ENCODE measurements around the gene COL18A1.
"Not testable (repeated sequence)": the region's sequence is repeated elsewhere in the genome, so short reads cannot be mapped to it uniquely, and the experiment has no call there.

COL18A1 gene

DNA sequence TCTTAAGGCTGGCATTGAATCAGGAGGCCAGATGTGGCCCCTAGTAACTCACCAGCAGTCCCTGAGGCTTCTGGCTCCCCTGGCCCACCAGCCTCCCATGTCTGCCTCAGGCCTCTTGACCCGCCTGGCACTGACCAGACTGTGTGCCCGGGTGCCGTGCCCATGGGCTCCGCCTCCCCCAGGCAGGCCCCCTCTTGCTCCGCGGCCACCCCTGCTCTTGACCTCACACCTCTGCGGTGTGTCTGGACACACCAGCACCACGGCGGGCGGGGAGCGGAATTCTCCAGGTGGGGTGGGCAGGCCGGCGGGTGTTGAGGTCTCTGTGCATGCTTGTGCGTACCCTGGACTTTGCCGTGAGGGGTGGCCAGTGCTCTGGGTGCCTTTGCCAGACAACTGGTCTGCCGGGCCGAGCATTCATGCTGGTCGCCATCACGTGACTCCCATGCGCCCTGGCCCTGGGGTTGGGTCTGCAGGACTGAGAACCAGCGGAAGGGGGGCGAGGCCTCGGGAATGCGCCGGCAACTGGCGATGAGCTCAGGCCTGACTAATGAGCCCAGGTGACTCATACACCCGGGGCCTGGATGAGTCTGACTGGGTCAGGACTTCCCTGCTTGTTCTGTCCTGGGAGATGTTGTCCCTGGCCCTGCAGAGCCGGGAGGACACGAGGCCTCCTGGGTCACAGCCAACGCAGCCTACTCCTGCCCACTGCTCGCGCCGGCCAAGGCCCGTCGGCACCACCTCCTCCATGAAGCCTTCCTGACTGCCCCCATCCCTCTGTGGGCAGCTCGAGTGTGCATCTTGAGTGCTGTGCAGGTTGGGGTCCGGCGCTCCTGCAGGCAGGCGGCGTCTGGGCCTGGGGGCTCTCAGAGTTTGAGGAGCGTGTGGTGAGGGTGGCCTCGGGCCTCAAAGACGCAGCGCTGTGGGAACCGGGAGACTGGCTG is 22.6 kb downstream of the COL18A1 start:
- no peak for DNase-seq (ENCODE audit: low read depth)

DNA sequence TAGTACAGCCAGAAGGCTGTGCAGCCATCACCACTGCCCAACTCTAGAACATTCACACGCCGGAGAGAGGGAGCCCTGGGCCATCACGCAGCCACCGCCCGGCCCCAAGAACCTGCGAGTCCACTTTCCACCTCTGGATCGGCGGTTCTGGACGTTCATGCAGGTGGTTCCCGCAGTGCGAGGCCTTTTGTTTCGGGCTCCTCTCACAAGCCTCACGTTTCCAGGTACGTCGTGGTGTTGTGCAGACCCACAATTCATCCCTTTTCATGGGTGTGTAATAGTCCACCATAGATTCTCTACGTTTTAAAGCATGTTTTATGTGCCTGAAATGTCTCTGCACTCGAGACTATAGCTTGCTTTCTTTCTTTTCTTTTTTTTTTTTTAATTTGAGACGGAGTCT is 23.6 kb downstream of the COL18A1 start:
- DNase-seq (ENCODE audit: low read depth), result no peak

- no peak for DNase-seq (ENCODE audit: low read depth)
Observed at GRCh38 chr21:45429221-45430175, 24.5 kb downstream of the COL18A1 start.

DNA sequence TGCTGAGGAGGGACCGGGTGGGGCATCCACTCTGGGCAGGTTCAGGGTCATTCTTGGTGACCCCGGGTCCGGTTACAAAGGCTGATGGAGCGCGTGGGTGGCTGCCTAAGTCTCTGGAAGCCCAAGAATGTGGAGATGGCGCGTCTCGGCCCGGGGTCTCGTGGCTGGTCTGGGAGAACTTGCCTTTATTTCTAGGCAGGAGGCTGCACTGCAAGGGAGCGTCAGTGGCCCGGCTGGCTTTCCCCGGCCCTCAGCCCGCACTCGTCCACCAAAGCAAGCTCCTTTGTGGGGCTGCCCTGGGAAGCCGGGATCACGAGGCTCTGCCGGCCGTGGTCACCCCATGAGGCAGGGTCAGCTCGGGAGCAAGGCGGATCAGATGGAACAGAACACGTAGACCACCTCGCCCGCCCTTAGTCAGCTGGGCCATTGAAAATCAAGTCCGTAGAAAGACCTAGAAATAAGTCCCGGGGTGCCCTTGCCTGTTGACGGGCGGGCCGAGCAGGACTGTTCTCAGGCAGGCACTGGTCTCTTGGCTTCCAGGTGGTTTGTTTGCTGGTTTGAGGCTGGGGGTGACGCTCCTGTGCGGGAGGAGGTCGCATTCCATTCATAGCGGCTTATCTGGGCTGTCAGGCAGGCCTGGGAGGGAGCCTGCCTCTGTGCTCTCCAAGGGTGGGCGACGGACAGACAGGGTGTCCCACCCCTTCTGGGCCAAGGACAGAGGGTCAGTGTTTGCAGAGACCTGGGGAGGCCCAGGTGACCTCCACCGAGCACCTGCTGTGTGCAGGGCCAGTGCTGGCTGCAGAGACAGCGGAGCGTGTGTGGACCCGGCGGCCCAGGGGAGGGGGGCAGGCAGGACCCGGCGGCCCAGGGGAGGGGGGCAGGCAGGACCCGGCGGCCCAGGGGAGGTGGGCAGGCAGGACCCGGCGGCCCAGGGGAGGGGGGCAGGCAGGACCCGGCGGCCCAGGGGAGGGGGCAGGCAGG is 25.8 kb downstream of the COL18A1 start:
- no peak for DNase-seq (ENCODE audit: low read depth)

- DNase-seq (ENCODE audit: low read depth), result no peak
Observed at GRCh38 chr21:45431781-45432572, 27.0 kb downstream of the COL18A1 start.

- no peak for DNase-seq (ENCODE audit: low read depth)
Observed at GRCh38 chr21:45432575-45433255, 27.8 kb downstream of the COL18A1 start.

GRCh38 chr21:45433301-45433700 is 28.3 kb downstream of the COL18A1 start:
- DNase-seq (ENCODE audit: low read depth), result no peak

DNA sequence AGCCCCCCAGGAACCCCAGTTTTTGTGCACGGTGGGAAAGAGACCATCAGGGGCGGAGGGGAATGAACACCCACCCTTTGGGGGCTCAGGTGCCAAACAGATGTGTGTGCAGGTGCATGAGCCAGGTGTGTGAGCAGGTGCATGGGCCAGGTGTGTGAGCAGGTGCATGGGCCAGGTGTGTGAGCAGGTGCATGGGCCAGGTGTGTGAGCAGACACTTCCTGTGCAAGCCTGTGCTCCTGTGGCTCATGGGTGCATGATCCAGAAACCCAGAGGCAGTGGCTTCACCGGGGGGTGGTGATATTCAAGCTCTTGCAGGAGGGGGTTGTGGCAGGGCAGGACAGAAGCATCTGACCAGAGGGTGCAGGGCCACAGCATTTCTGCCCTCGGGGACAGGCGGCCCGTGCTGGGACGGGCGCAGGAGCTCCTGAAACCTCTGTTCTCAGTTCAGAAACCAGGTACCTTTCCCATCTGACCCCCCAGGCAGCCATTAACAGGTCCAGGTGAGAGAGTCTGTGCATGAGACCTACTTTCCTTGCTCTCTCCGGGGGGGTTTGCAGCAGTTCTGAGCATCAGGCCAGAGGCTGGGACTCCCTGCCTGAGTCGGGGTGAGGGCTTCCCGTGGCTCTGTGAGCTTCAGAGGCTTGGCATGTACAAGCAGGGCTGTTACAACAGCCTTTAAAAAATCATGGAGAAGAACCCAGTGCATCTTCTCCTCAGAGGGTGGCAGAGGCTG is 29.1 kb downstream of the COL18A1 start:
- no peak for DNase-seq (ENCODE audit: low read depth)

DNA sequence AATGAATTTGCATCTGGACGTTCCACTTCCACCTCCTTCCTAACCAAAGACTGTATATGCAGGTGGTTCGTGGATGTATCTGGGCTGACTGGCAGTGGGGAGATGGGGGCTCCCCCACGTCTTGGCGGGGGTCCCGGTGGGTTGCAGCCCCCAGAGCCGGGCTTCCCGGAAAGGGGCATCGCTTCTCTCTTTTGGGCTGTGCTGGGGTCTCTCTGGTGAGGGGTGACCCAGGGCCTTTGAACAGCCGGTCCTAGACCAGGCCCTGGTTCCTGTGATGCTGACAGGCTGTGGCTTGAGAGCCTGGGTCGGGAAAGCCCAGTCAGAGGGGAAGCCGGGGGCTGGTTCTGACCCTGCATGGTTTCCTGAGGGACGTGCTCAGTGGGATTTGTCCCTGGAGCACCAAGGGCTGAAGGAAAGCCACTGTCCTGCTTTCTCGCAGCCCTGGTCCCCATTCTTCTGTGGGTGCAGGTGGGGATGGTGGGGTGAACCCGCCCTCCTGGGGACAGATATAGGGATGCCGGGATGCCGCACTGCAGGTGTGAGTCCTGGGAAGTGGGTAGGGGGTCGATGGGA is 29.8 kb downstream of the COL18A1 start:
- DNase-seq (ENCODE audit: low read depth), result no peak

DNA sequence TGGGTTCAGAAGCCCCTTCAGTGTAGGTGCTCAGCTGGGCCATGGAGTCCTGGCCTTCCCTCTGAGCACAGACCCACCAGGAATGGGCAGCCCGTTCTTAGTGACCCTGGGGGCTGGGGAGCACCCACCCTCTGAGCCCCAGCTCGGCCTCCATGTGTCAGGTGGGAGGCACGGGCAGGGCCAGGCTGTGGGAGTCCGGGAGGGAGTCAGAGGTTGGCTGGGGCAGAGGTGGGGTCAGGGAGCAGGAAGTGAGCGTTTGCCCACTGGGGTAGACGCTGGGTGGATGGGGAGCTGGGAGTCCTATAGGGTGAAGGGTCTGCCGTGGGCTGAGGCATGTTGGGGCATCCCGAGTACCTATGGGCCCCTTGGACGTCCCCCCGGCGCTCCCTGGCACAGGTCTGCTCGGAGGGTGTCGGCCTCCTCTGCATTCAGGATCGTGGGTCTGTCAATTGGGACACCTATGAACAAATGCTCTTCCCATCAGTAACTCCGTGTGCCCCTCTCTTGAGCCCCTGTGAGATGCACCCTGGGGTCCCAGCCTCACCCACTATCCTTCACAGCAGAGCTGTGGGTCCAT is 30.5 kb downstream of the COL18A1 start:
- no peak for DNase-seq (ENCODE audit: low read depth)

DNA sequence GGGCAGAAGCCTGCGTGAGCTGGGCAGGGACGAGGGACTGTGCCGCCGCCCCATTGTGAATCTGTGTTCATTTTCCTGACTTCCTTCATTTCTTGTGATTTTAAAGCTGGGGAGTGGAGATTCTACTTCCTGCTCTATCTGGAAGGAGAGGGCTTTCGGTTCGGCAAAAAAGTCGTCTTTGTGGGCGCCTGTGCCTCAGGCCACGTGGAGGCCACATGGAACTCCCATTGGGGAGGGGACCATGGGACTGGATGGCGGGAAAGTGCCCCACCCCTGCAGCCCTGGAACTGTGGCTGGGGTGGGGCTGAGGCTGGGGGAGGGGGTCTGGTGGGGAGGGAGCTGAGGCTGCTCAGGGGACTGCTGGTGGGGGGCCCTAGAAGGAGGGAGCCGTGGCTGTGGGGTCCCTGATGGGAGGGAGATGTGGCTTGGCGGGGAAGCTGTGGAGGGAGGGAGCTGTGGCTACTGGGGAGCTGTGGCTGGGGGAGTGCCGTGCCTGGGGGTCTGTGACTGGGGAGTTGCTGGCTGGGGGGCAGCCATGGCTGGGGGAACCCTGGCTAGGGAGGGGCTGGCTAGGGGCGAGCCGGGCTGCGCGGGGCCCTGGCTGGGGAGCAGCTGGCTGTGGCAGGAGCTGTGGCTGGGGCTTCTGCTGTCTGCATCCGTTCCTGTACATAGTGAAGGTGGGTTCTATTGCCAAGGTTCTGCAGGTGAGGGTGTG is 31.5 kb downstream of the COL18A1 start:
- DNase-seq (ENCODE audit: low read depth), result no peak

- not testable (repeated sequence) for DNase-seq (ENCODE audit: low read depth)
Observed at GRCh38 chr21:45437844-45438243, 32.9 kb downstream of the COL18A1 start.

- DNase-seq (ENCODE audit: low read depth), result no peak
Observed at GRCh38 chr21:45438391-45439145, 33.6 kb downstream of the COL18A1 start.

DNA sequence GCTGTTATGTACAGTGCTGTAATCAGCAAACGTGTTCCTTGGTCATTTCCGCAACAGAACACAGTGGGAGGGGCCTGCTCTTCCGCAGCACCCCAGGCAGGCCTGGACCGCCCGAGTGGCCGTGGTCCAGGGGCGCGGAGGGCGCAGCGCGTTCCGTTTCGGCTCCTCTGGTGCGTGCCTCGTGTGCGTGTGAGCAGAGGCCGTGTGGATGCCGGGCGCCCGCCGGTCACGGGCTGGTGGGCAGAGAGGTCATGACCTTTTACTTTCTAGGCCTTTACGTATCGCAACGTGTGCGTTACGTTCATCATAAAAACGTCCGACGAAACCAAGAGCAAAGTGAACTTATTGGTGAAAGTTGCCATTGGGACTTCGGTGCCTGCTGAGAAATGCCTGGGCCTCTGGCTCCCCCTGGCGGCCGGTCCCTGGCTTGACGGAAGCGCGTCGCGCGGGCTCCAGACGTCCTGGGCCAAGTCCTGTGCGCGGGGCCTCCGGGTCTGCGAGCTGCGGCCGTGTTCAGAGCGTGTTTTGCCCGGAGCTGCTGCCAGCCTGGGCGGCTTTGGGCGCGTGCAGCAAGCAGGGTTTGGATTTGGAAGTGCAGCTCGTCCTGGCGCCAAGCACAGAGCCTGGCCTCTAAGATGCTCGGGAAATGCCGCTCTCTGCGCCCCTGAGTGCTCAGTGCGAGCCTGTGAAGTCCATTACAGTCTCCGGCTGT is 34.4 kb downstream of the COL18A1 start:
- DNase-seq (ENCODE audit: low read depth), result peak; percentile 77

DNA sequence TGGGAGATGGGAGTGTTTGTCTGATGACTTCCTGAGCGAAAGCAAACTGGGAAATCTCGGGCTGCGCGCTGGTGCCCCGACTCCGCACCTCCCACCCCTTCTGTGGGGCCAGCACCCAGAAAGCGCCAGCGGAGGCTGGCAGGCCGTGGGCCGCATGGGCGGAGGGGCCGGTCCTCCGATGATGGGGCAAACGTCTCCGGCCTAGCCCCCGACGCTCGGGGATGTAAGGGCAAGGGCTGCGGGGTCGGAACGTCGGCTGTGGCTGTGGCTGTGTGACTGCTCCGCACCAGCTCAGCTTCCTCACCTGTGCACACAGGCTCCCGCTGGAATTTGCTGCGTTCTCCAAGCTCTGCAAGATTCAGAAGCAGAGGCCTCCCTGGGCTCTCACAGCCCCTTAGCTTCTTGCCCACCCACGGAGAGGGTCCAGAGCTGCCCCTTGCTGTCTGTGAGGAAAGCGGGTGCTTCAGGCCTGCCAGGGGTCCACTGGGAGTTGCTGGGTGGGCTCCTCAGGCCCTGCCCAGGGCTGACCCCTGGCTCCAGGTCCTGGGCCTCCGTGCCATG is 35.0 kb downstream of the COL18A1 start:
- no peak for DNase-seq (ENCODE audit: low read depth)

DNA sequence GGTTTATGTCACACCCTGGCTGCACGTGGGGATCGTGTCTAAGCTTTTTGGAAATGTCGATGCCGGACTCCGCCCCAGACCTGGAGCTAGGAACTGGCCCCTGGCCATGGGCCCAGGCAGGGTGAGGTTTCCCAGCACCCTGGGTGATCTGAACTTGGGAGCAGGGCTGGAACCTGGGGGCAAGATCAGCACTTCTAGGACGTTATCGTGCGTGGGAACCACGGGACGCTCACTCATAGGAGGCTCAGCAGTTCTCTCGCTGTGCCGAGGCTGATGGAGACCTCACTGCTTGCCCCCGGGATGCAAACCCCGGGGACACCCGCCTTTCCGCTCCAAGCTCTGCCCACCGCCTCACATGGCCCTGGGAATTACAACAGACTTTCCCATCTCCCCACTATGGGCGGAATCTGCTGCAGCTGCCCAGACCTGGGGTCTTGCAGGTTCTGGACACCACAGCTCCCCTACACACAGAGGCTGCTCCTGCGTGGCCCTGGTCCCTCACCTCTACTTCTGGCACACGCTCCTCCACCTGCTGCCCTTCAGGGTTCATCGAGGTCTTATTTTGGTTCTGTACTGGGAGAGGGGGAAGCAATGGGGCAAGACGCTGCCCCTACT is 35.9 kb downstream of the COL18A1 start:
- DNase-seq (ENCODE audit: low read depth), result no peak

Data from stimulated activated CD8-positive, alpha-beta memory T cell treated with anti-CD3 and anti-CD28 coated beads, Interleukin-15, amount 100 ng/mL, for 1 hour (primary cell).